Measurements from ENCODE around the gene HAO1.
"Not testable (repeated sequence)": the region's sequence is repeated elsewhere in the genome, so short reads cannot be mapped to it uniquely, and the experiment has no call there.

HAO1 gene

DNA sequence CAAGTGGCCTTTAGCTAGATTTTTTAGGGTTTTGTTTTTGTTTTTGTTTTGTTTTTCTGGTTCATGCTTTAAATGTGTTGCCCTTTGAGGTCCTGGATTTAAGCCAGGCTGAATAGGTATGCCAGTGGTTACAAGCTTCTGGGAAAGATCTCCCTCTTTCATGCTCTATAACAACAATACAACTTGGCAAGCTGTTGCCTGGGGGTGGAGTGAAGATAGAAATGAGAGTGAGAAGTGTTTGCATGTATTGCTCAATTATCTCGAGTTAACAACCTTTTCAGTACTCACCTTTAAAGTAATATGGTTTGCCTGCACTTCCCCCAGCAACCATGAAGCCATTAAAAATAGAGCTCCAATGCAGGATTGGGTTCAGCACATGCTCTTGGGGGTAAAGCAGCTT, 19.2 kb upstream of the HAO1 start:
- H3K4me3 ChIP-seq (ENCODE audit: low read depth, low read length) = no peak overlapping the region
- TF ChIP-seq, protein P1, sequence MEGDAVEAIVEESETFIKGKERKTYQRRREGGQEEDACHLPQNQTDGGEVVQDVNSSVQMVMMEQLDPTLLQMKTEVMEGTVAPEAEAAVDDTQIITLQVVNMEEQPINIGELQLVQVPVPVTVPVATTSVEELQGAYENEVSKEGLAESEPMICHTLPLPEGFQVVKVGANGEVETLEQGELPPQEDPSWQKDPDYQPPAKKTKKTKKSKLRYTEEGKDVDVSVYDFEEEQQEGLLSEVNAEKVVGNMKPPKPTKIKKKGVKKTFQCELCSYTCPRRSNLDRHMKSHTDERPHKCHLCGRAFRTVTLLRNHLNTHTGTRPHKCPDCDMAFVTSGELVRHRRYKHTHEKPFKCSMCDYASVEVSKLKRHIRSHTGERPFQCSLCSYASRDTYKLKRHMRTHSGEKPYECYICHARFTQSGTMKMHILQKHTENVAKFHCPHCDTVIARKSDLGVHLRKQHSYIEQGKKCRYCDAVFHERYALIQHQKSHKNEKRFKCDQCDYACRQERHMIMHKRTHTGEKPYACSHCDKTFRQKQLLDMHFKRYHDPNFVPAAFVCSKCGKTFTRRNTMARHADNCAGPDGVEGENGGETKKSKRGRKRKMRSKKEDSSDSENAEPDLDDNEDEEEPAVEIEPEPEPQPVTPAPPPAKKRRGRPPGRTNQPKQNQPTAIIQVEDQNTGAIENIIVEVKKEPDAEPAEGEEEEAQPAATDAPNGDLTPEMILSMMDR (IDR thresholded peaks at IDR 0.05; ENCODE audit: low read depth, low read length) = no peak
- in situ Hi-C loops (cut with HindIII; ENCODE audit: low sequenced_read_pairs) = no loop called here
- DNase-seq (ENCODE audit: low read depth, low spot score) = no peak

DNA sequence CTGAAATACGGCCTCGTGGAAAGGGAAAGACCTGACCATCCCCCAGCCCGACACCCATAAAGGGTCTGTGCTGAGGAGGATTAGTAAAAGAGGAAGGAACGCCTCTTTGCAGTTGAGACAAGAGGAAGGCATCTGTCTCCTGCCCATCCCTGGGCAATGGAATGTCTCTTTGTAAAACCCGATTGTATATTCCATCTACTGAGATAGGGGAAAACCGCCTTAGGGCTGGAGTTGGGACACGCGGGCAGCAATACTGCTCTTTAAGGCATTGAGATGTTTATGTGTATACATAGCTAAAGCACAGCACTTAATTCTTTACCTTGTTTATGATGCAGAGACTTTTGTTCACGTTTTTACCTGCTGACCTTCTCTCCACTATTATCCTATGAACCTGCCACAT, 16.3 kb upstream of the HAO1 start:
- in situ Hi-C loops (cut with HindIII; ENCODE audit: low sequenced_read_pairs); H3K4me3 ChIP-seq (ENCODE audit: low read depth, low read length); DNase-seq (ENCODE audit: low read depth, low spot score): not testable (repeated sequence)

DNA sequence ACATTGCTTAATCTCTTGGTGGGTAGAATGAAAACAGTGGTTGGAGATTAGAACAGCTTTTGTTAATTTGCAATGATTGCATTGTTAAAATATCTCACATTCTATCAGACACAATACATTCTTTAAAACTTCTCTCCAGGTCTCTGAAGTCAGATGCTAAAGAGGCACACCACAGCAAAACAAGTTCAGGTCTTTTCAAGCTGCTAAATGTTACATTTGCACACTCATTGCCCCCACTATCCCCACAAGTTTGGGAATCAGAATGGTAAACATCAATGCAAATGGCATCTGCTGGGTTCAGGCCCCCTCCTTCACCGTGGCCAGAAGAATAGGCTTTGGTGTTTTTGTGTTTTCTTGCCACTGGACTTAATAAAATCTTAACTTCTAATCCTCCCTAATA, 10.1 kb upstream of the HAO1 start:
- DNase-seq (ENCODE audit: low read depth, low spot score) = no peak
- H3K4me3 ChIP-seq (ENCODE audit: low read depth, low read length) = no peak overlapping the region
- TF ChIP-seq, protein P1 (IDR thresholded peaks at IDR 0.05; ENCODE audit: low read depth, low read length) = no peak
- in situ Hi-C loops (cut with HindIII; ENCODE audit: low sequenced_read_pairs) = no loop called here

DNA sequence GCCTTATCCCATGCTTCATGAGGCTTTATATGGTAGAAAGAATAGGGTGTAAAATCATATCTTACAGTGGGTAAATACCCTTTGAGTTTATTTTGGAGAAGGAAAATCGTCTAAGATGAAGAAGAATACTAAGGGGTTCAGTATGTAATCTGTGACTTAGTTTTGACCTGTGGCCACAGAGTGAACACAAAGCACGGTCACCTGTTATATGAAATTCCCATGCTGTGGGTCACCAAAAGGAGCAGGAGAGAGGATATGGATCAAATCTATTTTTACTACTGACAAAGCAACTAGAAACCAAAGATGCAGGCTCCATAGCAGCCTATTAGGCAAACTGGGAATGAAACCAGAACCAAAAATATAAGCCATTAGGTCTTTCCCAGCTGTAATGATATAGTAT, 3.6 kb upstream of the HAO1 start:
- H3K4me3 ChIP-seq (ENCODE audit: low read depth, low read length) = no peak overlapping the region
- no peak for DNase-seq (ENCODE audit: low read depth, low spot score)
- in situ Hi-C loops (cut with HindIII; ENCODE audit: low sequenced_read_pairs) = no loop called here
- TF ChIP-seq, protein P1 (IDR thresholded peaks at IDR 0.05; ENCODE audit: low read depth, low read length) = no peak

DNA sequence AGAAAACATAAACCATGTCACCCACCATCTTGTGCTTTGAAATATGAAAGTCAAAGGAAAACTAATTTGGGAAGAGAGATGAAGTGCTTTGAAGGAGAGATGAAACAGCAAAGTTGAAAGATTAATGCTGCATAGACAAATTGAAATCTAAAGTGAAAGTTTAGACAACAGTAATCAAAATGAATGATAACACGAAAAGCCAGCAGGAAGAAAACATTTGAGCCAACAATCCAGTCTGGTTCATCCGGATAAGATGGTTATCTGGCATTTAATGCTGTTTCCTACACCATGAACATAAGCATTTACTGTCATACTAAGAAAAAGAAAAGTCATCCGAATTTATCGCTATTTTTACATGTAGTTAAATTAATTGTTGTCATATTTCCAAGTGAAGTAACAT, 595 bp downstream of the HAO1 start:
- H3K4me3 ChIP-seq (ENCODE audit: low read depth, low read length) = no peak overlapping the region
- in situ Hi-C loops (cut with HindIII; ENCODE audit: low sequenced_read_pairs) = no loop called here
- DNase-seq (ENCODE audit: low read depth, low spot score) = no peak
- TF ChIP-seq, protein P1 (IDR thresholded peaks at IDR 0.05; ENCODE audit: low read depth, low read length) = no peak

DNA sequence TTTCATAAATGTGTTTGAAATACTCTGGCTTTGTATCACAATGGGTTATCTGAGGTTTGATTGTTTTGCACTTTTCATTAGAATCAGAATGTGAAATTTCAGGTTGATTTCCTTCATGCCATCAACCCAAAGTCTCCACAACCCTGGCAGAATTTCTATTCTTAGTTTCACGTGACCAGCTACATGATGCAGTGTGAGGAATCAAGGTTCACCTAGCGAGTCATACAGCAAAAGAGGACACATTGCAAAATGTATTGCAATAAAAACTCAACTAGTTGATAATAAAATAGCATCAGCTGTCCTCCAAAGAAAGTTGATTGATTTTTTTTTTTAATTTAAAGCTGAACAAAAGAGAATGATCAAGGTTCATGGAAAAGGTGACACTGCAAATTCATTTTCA, 2.2 kb downstream of the HAO1 start:
- no peak overlapping the region for H3K4me3 ChIP-seq (ENCODE audit: low read depth, low read length)
- TF ChIP-seq, protein P1 (IDR thresholded peaks at IDR 0.05; ENCODE audit: low read depth, low read length) = no peak
- in situ Hi-C loops (cut with HindIII; ENCODE audit: low sequenced_read_pairs) = no loop called here
- DNase-seq (ENCODE audit: low read depth, low spot score) = no peak

DNA sequence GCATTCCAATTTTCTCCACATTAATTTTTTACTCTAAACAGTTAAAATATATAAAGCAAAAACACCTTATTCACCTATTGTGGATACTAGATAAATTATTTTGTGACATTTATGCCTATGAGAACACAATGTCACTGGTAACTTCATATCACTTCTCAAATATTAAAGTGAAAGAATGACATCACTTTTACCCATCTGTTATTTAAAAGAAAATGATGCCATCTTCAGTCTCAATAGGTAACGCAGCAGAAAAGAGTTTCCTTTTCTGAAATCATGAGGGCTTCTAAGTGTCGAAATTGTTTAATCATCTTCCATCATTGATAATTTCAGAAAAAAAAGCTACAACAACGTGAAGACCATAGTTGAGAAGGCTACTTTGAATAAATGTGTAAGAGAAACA, 2.9 kb downstream of the HAO1 start:
- DNase-seq (ENCODE audit: low read depth, low spot score) = no peak
- H3K4me3 ChIP-seq (ENCODE audit: low read depth, low read length) = no peak overlapping the region
- in situ Hi-C loops (cut with HindIII; ENCODE audit: low sequenced_read_pairs) = no loop called here
- TF ChIP-seq, protein P1 (IDR thresholded peaks at IDR 0.05; ENCODE audit: low read depth, low read length) = no peak
